HEK293T (cell line): Measurements from ENCODE around the gene MAPK12.

Source experiments
- BHLHE40 ChIP-seq: fragments of 450-650 bp; IDR thresholded peaks from 2 replicates; pipeline ENCODE4 v1.6.1; 2016; ENCODE audit warnings: mild to moderate bottlenecking, moderate library complexity, borderline replicate concordance
- FOXA1 ChIP-seq: fragments of 450-650 bp; IDR thresholded peaks from 2 replicates; pipeline ENCODE4 v1.6.1; 2016; ENCODE audit warnings: mild to moderate bottlenecking
- FOXK2 ChIP-seq: fragments of 450-650 bp; IDR thresholded peaks from 2 replicates; pipeline ENCODE4 v1.6.1; 2016; ENCODE audit warnings: mild to moderate bottlenecking
- SP1 ChIP-seq: fragments of 450-650 bp; IDR thresholded peaks from 2 replicates; pipeline ENCODE4 v1.6.1; 2017
- SUZ12 ChIP-seq: fragments of 450-650 bp; IDR thresholded peaks from 2 replicates; pipeline ENCODE4 v1.6.1; 2016; ENCODE audit warnings: mild to moderate bottlenecking

DNA sequence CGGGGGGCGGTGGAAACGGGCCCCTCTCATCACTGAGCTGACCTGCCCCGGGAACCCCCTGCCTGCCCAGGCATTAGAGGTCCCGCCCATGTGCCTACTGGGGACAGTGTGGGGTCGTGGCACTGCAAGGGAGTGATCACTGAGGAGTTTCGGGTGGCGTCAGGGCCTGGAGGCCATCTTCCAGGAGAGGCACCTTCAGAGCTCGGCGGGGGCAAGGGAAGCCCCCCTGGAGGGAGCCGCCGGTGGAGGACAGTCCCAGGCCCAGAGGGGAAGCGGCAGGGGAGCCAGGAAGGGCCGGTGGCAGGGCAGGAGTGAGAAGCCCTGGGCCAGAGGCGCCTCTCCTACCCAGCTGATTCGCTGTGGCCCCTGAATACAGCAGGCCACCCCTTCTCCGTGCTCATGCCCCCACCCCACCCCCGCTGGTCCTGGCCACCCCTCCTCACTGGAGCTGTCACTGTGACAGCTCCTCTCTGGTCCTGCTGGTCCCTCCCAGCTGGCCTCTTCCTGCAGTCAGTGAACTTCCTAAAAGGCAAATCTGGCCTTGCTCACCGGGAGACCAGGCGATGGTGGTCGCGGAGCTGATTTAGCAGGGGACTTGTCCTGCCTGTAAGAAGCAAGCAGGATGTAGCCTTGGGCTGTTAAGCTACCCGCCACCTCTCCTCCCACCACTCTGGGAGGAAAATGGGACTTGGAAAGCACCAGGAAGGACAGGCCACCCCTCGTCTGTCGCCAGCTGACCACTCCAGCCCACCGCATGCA lies 10.7 kb upstream of the MAPK12 start:
- no peak for TF ChIP-seq BHLHE40
- no peak for TF ChIP-seq SUZ12
- TF ChIP-seq SP1, result no peak
- TF ChIP-seq FOXA1, result no peak
- no peak for TF ChIP-seq FOXK2
